PC-9 (cell line): ENCODE data around the gene ZNF419.

ENCODE experiments used
- CTCF ChIP-seq: fragments of 200-600 bp; sonication (generic); conservative IDR thresholded peaks from 2 replicates; pipeline ENCODE4 v1.6.1; 2017; ENCODE audit warnings: mixed run types, antibody characterized with exemption, mild to moderate bottlenecking, moderate library complexity
- EZH2 ChIP-seq: fragments of 200-600 bp; sonication (generic); IDR thresholded peaks from 2 replicates; pipeline ENCODE4 v1.8.0; 2017; ENCODE audit warnings: antibody characterized with exemption, low read depth

GRCh38 chr19:57512845-57513244 lies 25.3 kb downstream of the ZNF419 start:
- no peak for TF ChIP-seq CTCF
- TF ChIP-seq EZH2, result no peak
